ENCODE measurements around the gene SAV1. TPM values are rescaled to one million over a fixed set of nuclear protein-coding genes. Genes with fewer than 3 reads are reported as not detected.

The SAV1 gene
- polyA plus RNA-seq, 1 of the 3 experiments (the other 2 are of a cell fraction): 8.9 TPM

- TF ChIP-seq MEF2A (IDR thresholded peaks at IDR 0.05; ENCODE audit: borderline replicate concordance, low read depth) (no peak), MXI1 (IDR thresholded peaks at IDR 0.05; ENCODE audit: low read depth, low read length) (no peak), TEAD4 (IDR thresholded peaks at IDR 0.05; ENCODE audit: borderline replicate concordance, insufficient read depth) (no peak), RAD21 (IDR thresholded peaks at IDR 0.05; ENCODE audit: low read length) (no peak), GABPA (IDR thresholded peaks at IDR 0.05; ENCODE audit: low read depth) (no peak), NRF1 (IDR thresholded peaks at IDR 0.05; ENCODE audit: low read depth, low read length) (no peak), ZBTB33 (IDR thresholded peaks at IDR 0.05; ENCODE audit: borderline replicate concordance, low read depth) (no peak), TCF12 (IDR thresholded peaks at IDR 0.05) (no peak)
- TF ChIP-seq, protein P1, sequence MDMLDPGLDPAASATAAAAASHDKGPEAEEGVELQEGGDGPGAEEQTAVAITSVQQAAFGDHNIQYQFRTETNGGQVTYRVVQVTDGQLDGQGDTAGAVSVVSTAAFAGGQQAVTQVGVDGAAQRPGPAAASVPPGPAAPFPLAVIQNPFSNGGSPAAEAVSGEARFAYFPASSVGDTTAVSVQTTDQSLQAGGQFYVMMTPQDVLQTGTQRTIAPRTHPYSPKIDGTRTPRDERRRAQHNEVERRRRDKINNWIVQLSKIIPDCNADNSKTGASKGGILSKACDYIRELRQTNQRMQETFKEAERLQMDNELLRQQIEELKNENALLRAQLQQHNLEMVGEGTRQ (IDR thresholded peaks at IDR 0.05; ENCODE audit: borderline replicate concordance, low read depth, low read length): no peak
- ChIA-PET CTCF (interaction anchor here (0.6 to 1.5 kb wide), 2 partner anchors 9 to 12 kb away, joined by 3 read pairs; no protein-coding TSS in a partner anchor), POLR2A (no interaction called here)
- H3K79me2 ChIP-seq (ENCODE audit: insufficient read depth): no peaks in the 10 kb centered on the region
- H3K9me2 ChIP-seq: no peaks in the 10 kb centered on the region
- H3K27me3 ChIP-seq (ENCODE audit: insufficient read depth): no peaks in the 10 kb centered on the region
- H3K27ac ChIP-seq (ENCODE audit: low read depth in 2 of 2, low read length in 1 of 2): no peak overlapping the region
- H3K4me3 ChIP-seq (ENCODE audit: low read depth in 2 of 2, low read length in 1 of 2): no peak overlapping the region
- no peak overlapping the region for H3K4me2 ChIP-seq
- H2AFZ ChIP-seq (ENCODE audit: low read depth): no peak overlapping the region
- H3F3A ChIP-seq (replicated peaks; ENCODE audit: insufficient read depth): no peaks in the 10 kb centered on the region
- no peak for DNase-seq
- WGBS (ENCODE audit: low lambda C conversion rate): 87% methylated on average over 3 of the region's 3 CpGs
- peaks cover 0 to 22% of the 10 kb centered on the region in 2 experiments for H3K36me3 ChIP-seq (replicated peaks in 1 of 2; ENCODE audit: control insufficient read depth in 1 of 2, insufficient read depth in 2 of 2, low read length in 1 of 2)
- no peaks in the 10 kb centered on the region; a peak in 1 of 4 replicates for H3K4me1 ChIP-seq (ENCODE audit: control insufficient read depth in 1 of 2, insufficient read depth in 2 of 2, low read depth in 1 of 2, low read length in 1 of 2)
- no peak overlapping the region for H3K9ac ChIP-seq
- no peaks in the 10 kb centered on the region for H3K9me3 ChIP-seq
- no peaks in the 10 kb centered on the region for H4K20me1 ChIP-seq (ENCODE audit: insufficient read depth)
These were observed 55.3 kb downstream of the SAV1 start for GRCh38 chr14:50612806-50613205.

- Histone ChIP-seq H4K20me1 (ENCODE audit: insufficient read depth) (no peaks in the 10 kb centered on the region), H3K9me2 (no peaks in the 10 kb centered on the region), H3K4me1 (ENCODE audit: control insufficient read depth in 1 of 2, insufficient read depth in 2 of 2, low read depth in 1 of 2, low read length in 1 of 2) (peaks cover 0 to 5% of the 10 kb centered on the region in 2 experiments; a peak in 2 of 4 replicates), H3K79me2 (ENCODE audit: insufficient read depth) (no peaks in the 10 kb centered on the region), H3K27ac (ENCODE audit: low read depth in 2 of 2, low read length in 1 of 2) (no peak overlapping the region), H3K4me3 (ENCODE audit: low read depth in 2 of 2, low read length in 1 of 2) (no peak overlapping the region), H3K9me3 (no peaks in the 10 kb centered on the region), H3K27me3 (ENCODE audit: insufficient read depth) (no peaks in the 10 kb centered on the region), H3F3A (replicated peaks; ENCODE audit: insufficient read depth) (no peaks in the 10 kb centered on the region), H3K4me2 (no peak overlapping the region), H3K9ac (no peak overlapping the region), H3K36me3 (replicated peaks in 1 of 2; ENCODE audit: control insufficient read depth in 1 of 2, insufficient read depth in 2 of 2, low read length in 1 of 2) (peaks cover 4 to 14% of the 10 kb centered on the region in 2 experiments), H2AFZ (ENCODE audit: low read depth) (no peak overlapping the region)
- ChIA-PET CTCF (no interaction called here), POLR2A (no interaction called here)
- no peak for DNase-seq
- 85% methylated on average over 1 of the region's 1 CpG for WGBS (ENCODE audit: low lambda C conversion rate)
- TF ChIP-seq YY1 (IDR thresholded peaks at IDR 0.05; ENCODE audit: low read depth) (no peak), RFX5 (IDR thresholded peaks at IDR 0.05; ENCODE audit: low read length) (no peak), FOXM1 (IDR thresholded peaks at IDR 0.05; ENCODE audit: low read depth) (no peak), TAF1 (IDR thresholded peaks at IDR 0.05; ENCODE audit: borderline replicate concordance, low read depth, low read length) (no peak), RXRA (IDR thresholded peaks at IDR 0.05; ENCODE audit: borderline replicate concordance, low read depth) (no peak), TEAD4 (IDR thresholded peaks at IDR 0.05; ENCODE audit: borderline replicate concordance, insufficient read depth) (no peak), POLR2AphosphoS5 (IDR thresholded peaks at IDR 0.05; ENCODE audit: low read depth, low read length) (no peak), ZBTB33 (IDR thresholded peaks at IDR 0.05; ENCODE audit: borderline replicate concordance, low read depth) (no peak), JUND (IDR thresholded peaks at IDR 0.05) (no peak), USF1 (IDR thresholded peaks at IDR 0.05; ENCODE audit: borderline replicate concordance, low read depth) (no peak)
- TF ChIP-seq, protein P2, sequence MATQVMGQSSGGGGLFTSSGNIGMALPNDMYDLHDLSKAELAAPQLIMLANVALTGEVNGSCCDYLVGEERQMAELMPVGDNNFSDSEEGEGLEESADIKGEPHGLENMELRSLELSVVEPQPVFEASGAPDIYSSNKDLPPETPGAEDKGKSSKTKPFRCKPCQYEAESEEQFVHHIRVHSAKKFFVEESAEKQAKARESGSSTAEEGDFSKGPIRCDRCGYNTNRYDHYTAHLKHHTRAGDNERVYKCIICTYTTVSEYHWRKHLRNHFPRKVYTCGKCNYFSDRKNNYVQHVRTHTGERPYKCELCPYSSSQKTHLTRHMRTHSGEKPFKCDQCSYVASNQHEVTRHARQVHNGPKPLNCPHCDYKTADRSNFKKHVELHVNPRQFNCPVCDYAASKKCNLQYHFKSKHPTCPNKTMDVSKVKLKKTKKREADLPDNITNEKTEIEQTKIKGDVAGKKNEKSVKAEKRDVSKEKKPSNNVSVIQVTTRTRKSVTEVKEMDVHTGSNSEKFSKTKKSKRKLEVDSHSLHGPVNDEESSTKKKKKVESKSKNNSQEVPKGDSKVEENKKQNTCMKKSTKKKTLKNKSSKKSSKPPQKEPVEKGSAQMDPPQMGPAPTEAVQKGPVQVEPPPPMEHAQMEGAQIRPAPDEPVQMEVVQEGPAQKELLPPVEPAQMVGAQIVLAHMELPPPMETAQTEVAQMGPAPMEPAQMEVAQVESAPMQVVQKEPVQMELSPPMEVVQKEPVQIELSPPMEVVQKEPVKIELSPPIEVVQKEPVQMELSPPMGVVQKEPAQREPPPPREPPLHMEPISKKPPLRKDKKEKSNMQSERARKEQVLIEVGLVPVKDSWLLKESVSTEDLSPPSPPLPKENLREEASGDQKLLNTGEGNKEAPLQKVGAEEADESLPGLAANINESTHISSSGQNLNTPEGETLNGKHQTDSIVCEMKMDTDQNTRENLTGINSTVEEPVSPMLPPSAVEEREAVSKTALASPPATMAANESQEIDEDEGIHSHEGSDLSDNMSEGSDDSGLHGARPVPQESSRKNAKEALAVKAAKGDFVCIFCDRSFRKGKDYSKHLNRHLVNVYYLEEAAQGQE (IDR thresholded peaks at IDR 0.05; ENCODE audit: low read depth, low read length): no peak
These were observed 57.6 kb downstream of the SAV1 start for GRCh38 chr14:50610465-50610864.

Measured in SK-N-SH (cell line).